OCI-LY7 (cell line): Measurements from ENCODE around the gene PLCB1. TPM values are rescaled to one million over a fixed set of nuclear protein-coding genes. Genes with fewer than 3 reads are reported as not detected.

Experiments used
- BruUV-seq: library from RNA; stranded (reverse); fragments of 400-500 nt; replicated peaks from 2 replicates; lab custom pipeline; 2021; lab: Mats Ljungman, UMichigan
- CTCF ChIA-PET: fragments of 300-600 bp; sonication (Branson Sonifier 250); formaldehyde crosslinking; loops from one replicate; lab custom pipeline; 2022; ENCODE audit warnings: antibody characterized with exemption; ENCODE audit not compliant: unreplicated experiment; lab: Charles Lee
- POLR2A ChIA-PET: fragments of 300-600 bp; sonication (Branson Sonifier 250); formaldehyde crosslinking; loops from one replicate; lab custom pipeline; 2022; ENCODE audit warnings: antibody characterized with exemption; lab: Charles Lee
- DNase-seq: peaks from one replicate; pipeline ENCODE4 v3.0.0-alpha.2; 2015; ENCODE audit warnings: low spot score
- H2AFZ ChIP-seq: fragments of 200-600 bp; sonication (generic), shearing (Covaris generic); 2 replicates; pipeline ENCODE4 v1.6.1; 2014; ENCODE audit warnings: mild to moderate bottlenecking, antibody characterized with exemption, low read length, moderate library complexity
- H3K27ac ChIP-seq: fragments of 200-600 bp; sonication (generic); 2 replicates; pipeline ENCODE4 v1.5.1; 2014; ENCODE audit warnings: mixed run types, low read depth, mild to moderate bottlenecking, moderate library complexity, low read length, inconsistent platforms; ENCODE audit not compliant: poor library complexity, severe bottlenecking
- H3K36me3 ChIP-seq: fragments of 200-600 bp; sonication (generic); 2 replicates; pipeline ENCODE4 v1.6.1; 2014; ENCODE audit warnings: mild to moderate bottlenecking, antibody characterized with exemption, low read length, moderate library complexity, mixed read lengths; ENCODE audit not compliant: insufficient read depth
- H3K4me1 ChIP-seq: fragments of 200-600 bp; sonication (generic); 2 replicates; pipeline ENCODE4 v1.5.1; 2014; ENCODE audit warnings: mild to moderate bottlenecking, low read length; ENCODE audit not compliant: insufficient read depth, poor library complexity, severe bottlenecking
- H3K4me2 ChIP-seq: fragments of 200-600 bp; sonication (generic); 2 replicates; pipeline ENCODE4 v1.6.1; 2014; ENCODE audit warnings: mild to moderate bottlenecking, low read length
- H3K4me3 ChIP-seq: fragments of 200-600 bp; sonication (generic); 2 replicates; pipeline ENCODE4 v1.5.1; 2014; ENCODE audit warnings: mild to moderate bottlenecking, low read depth, low read length; ENCODE audit not compliant: poor library complexity, severe bottlenecking
- H3K79me2 ChIP-seq: fragments of 200-600 bp; sonication (generic); 2 replicates; pipeline ENCODE4 v1.6.1; 2016; ENCODE audit warnings: low read depth, mild to moderate bottlenecking, low read length, moderate library complexity, mixed read lengths; ENCODE audit not compliant: insufficient read depth
- H3K9me2 ChIP-seq: fragments of 200-600 bp; sonication (generic); 2 replicates; pipeline ENCODE4 v1.6.1; 2016; ENCODE audit warnings: mild to moderate bottlenecking, low read length, mixed read lengths; ENCODE audit not compliant: insufficient read depth
- H3K9me3 ChIP-seq: fragments of 200-600 bp; sonication (generic); 2 replicates; pipeline ENCODE4 v1.6.1; 2014; ENCODE audit warnings: mild to moderate bottlenecking, mixed run types, low read length, mixed read lengths
- H4K20me1 ChIP-seq: fragments of 200-600 bp; sonication (generic); 2 replicates; pipeline ENCODE4 v1.6.1; 2014; ENCODE audit warnings: mild to moderate bottlenecking, antibody characterized with exemption, low read length, moderate library complexity, mixed read lengths; ENCODE audit not compliant: insufficient read depth
- EZH2phosphoT487 ChIP-seq: fragments of 200-600 bp; sonication (generic); IDR thresholded peaks from 2 replicates; pipeline ENCODE4 v1.6.1; 2018; ENCODE audit warnings: low read depth, borderline replicate concordance, mild to moderate bottlenecking, mixed run types, antibody characterized with exemption, low read length, moderate library complexity, mixed read lengths
- intact Hi-C: fragments of 100-400 bp; cut with micrococcal nuclease; formaldehyde crosslinking; loops from one replicate; pipeline ENCODE4 v1.10.0; 2022; ENCODE audit not compliant: unreplicated experiment
- total RNA-seq, 2 experiments: library from RNA; depleted of rRNA in 1 of 2; stranded (reverse); fragments of >200 nt in 1 of 2; shearing (Covaris generic) in 1 of 2; gene quantifications; 2 replicates each; pipeline ENCODE4 v1.2.3, GENCODE V29; 2014 to 2022
- TF ChIP-seq, protein P1 (sequence below): fragments of 200-600 bp; sonication (generic); conservative IDR thresholded peaks from 2 replicates; pipeline ENCODE4 v1.5.1; 2014; ENCODE audit warnings: mild to moderate bottlenecking, antibody characterized with exemption, low read length, moderate library complexity, mixed read lengths

Gene PLCB1
- total RNA-seq, 2 experiments from 2014 or later, result 14.6 to 30.5 TPM

DNA sequence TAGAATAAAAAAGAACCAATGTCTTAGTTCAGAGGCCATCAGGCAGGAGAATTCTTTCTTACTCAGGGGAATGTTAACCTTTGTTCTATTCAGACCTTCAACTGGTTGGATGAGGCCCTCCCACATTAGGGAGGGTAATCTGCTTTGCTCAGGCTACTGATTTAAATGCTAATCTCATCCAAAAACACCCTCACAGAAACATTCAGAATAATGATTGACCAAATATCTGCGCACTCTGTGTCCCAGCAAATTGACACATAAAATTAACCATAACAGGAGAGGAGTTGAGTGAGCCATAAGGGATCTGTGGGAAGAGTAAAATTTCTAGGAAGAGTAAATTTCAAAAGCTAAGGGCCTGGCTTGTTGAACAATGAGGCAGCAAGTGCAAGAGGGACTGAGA, 702.8 kb downstream of the PLCB1 start:
- no peak for DNase-seq
- Histone ChIP-seq H2AFZ (no peak overlapping the region), H3K4me3 (no peak overlapping the region), H3K9me3 (no peaks in the 10 kb centered on the region), H3K4me2 (no peak overlapping the region), H3K36me3 (no peaks in the 10 kb centered on the region), H3K79me2 (no peaks in the 10 kb centered on the region), H4K20me1 (no peaks in the 10 kb centered on the region), H3K4me1 (no peaks in the 10 kb centered on the region), H3K9me2 (no peaks in the 10 kb centered on the region), H3K27ac (no peak overlapping the region)
- TF ChIP-seq, protein P1, sequence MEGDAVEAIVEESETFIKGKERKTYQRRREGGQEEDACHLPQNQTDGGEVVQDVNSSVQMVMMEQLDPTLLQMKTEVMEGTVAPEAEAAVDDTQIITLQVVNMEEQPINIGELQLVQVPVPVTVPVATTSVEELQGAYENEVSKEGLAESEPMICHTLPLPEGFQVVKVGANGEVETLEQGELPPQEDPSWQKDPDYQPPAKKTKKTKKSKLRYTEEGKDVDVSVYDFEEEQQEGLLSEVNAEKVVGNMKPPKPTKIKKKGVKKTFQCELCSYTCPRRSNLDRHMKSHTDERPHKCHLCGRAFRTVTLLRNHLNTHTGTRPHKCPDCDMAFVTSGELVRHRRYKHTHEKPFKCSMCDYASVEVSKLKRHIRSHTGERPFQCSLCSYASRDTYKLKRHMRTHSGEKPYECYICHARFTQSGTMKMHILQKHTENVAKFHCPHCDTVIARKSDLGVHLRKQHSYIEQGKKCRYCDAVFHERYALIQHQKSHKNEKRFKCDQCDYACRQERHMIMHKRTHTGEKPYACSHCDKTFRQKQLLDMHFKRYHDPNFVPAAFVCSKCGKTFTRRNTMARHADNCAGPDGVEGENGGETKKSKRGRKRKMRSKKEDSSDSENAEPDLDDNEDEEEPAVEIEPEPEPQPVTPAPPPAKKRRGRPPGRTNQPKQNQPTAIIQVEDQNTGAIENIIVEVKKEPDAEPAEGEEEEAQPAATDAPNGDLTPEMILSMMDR, result no peak
- TF ChIP-seq EZH2phosphoT487, result no peak
- intact Hi-C loops, result no loop called here
- CTCF ChIA-PET, result no interaction called here
- no TSS peak for BruUV-seq
- POLR2A ChIA-PET, result no interaction called here

DNA sequence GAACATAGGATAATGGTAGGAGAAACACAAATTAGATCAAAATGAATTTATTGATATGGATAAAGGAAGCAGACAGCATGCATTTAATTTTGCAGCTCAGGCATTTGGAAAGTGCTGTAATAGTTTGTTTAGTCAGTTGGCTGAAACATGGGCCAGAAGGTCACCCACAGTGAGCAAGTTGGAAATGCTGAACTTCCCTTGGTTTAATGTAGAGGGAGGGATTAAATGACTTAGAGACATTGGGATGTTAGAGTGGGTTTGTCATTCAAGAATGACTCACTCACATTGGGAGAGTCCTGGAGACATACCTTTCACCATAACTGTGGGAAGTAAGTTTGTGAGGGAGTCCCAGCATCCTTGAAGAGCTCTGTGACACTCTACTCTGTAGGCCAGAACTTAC, 705.3 kb downstream of the PLCB1 start:
- POLR2A ChIA-PET, result no interaction called here
- BruUV-seq, result no TSS peak
- Histone ChIP-seq H4K20me1 (no peaks in the 10 kb centered on the region), H3K4me2 (no peak overlapping the region), H3K9me3 (no peaks in the 10 kb centered on the region), H3K4me3 (no peak overlapping the region), H2AFZ (no peak overlapping the region), H3K9me2 (no peaks in the 10 kb centered on the region), H3K27ac (no peak overlapping the region), H3K79me2 (no peaks in the 10 kb centered on the region), H3K4me1 (no peaks in the 10 kb centered on the region), H3K36me3 (no peaks in the 10 kb centered on the region)
- CTCF ChIA-PET, result no interaction called here
- intact Hi-C loops, result no loop called here
- TF ChIP-seq EZH2phosphoT487, result no peak
- TF ChIP-seq, protein P1, result no peak
- no peak for DNase-seq

DNA sequence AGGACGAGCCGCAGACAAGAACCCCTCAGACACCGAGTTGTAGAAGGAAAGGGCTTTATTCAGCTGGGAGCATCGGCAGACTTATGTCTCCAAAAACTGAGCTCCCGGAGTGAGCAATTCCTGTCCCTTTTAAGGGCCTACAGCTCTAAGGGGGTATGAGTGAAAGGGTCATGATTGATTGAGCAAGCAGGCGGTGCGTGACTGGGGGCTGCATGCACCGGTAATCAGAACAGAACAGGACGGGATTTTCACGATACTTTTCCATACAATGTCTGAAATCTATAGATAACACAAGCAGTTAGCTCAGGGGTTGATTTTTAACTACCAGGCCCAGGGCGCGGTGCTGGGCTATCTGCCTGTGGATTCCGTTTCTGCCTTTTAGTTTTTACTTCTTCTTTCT, 710.5 kb downstream of the PLCB1 start:
- no peaks in the 10 kb centered on the region for H3K36me3 ChIP-seq
- intact Hi-C loops, result no loop called here
- CTCF ChIA-PET, result no interaction called here
- TF ChIP-seq, protein P1, result no peak
- TF ChIP-seq EZH2phosphoT487, result no peak
- H3K79me2 ChIP-seq, result no peaks in the 10 kb centered on the region
- no peaks in the 10 kb centered on the region for H3K9me3 ChIP-seq
- DNase-seq, result no peak
- H4K20me1 ChIP-seq, result no peaks in the 10 kb centered on the region
- H3K4me2 ChIP-seq, result no peak overlapping the region
- BruUV-seq, result no TSS peak
- POLR2A ChIA-PET, result no interaction called here
- no peaks in the 10 kb centered on the region for H3K4me1 ChIP-seq
- H3K27ac ChIP-seq, result no peak overlapping the region
- H3K4me3 ChIP-seq, result no peak overlapping the region
- no peak overlapping the region for H2AFZ ChIP-seq
- H3K9me2 ChIP-seq, result no peaks in the 10 kb centered on the region
